Right lobe of liver (tissue), 4 donors: ENCODE data around the gene PCSK2.

Experiments
- CTCF ChIP-seq, 4 donors: fragments of 200-600 bp in 3 of 4; fragments of 450-650 bp in 1 of 4; IDR thresholded peaks; one replicate each; pipeline versions ENCODE4 v1.5.1 to v1.8.0; 2016 to 2022; ENCODE audit warnings: antibody characterized with exemption in 4 of 4, mild to moderate bottlenecking in 2 of 4
- POLR2A ChIP-seq: fragments of 450-650 bp; IDR thresholded peaks from one replicate; pipeline ENCODE4 v1.6.1; 2017; ENCODE audit warnings: antibody characterized with exemption, mild to moderate bottlenecking
- donor health status: DM: no; HTN: no; CAD: no.
- donor health status: DM: no; HTN: no; CAD: no.
- donor health status: DM: no; HTN: yes; CAD: no.

GRCh38 chr20:17534077-17534476 is 307.2 kb downstream of the PCSK2 start:
- TF ChIP-seq POLR2A: no peak
- no peak for TF ChIP-seq CTCF (IDR thresholded peaks at IDR 0.05)
